VCaP (cell line): ENCODE data around the gene ANO2.

Experiments used
- H3K27ac ChIP-seq: fragments of 450-650 bp; 2 replicates; pipeline ENCODE4 v1.5.1; 2017
- CTCF ChIP-seq: fragments of 450-650 bp; conservative IDR thresholded peaks from 2 replicates; pipeline ENCODE4 v1.5.1; 2017; ENCODE audit warnings: mild to moderate bottlenecking, moderate library complexity

ANO2 gene

GRCh38 chr12:5690240-5690639, 254.8 kb downstream of the ANO2 start:
- TF ChIP-seq CTCF: no peak
- no peak overlapping the region for H3K27ac ChIP-seq

- H3K27ac ChIP-seq: no peak overlapping the region
Measured at GRCh38 chr12:5689773-5690172, 255.3 kb downstream of the ANO2 start.

GRCh38 chr12:5688226-5688625, 256.8 kb downstream of the ANO2 start:
- TF ChIP-seq CTCF: no peak

More at GRCh38 chr12:5689773-5690172, 255.3 kb downstream of the ANO2 start:
- no peak for TF ChIP-seq CTCF

GRCh38 chr12:5685935-5686334, 259.1 kb downstream of the ANO2 start:
- no peak overlapping the region for H3K27ac ChIP-seq
- no peak for TF ChIP-seq CTCF

More at GRCh38 chr12:5688226-5688625, 256.8 kb downstream of the ANO2 start:
- no peak overlapping the region for H3K27ac ChIP-seq

GRCh38 chr12:5684989-5685388, 260.1 kb downstream of the ANO2 start:
- no peak for TF ChIP-seq CTCF
- H3K27ac ChIP-seq: no peak overlapping the region

- H3K27ac ChIP-seq: no peak overlapping the region
- TF ChIP-seq CTCF: no peak
Measured at GRCh38 chr12:5682581-5682980, 262.5 kb downstream of the ANO2 start.

- TF ChIP-seq CTCF: no peak
Measured at GRCh38 chr12:5678176-5678575, 266.9 kb downstream of the ANO2 start.

GRCh38 chr12:5669624-5670023, 275.4 kb downstream of the ANO2 start:
- H3K27ac ChIP-seq: peak overlapping the region; percentile 45; the same call in 1 of the 2 replicates

More at GRCh38 chr12:5678176-5678575, 266.9 kb downstream of the ANO2 start:
- H3K27ac ChIP-seq: no peak overlapping the region
